ENCODE data around the gene WNK2.

The WNK2 gene

GRCh38 chr9:93194641-93195040 is 10.7 kb downstream of the WNK2 start:
- ATAC-seq (replicated peaks) (no peak), DNase-seq (no peak)
- H3K27me3 Mint-ChIP-seq, result no peaks in the 10 kb centered on the region
- H3K9me3 Mint-ChIP-seq, result peaks cover 0 to 4% of the 10 kb centered on the region in 2 donors
- no peak overlapping the region for H3K27ac Mint-ChIP-seq
- H3K4me1 Mint-ChIP-seq, result peaks cover 0 to 3% of the 10 kb centered on the region in 2 donors
- no peaks in the 10 kb centered on the region for H3K36me3 Mint-ChIP-seq
- H3K4me3 Mint-ChIP-seq, result no peak overlapping the region

- Mint-ChIP-seq H3K27me3 (no peaks in the 10 kb centered on the region), H3K27ac (no peak overlapping the region), H3K4me3 (no peak overlapping the region), H3K36me3 (no peaks in the 10 kb centered on the region), H3K4me1 (peaks cover 0 to 3% of the 10 kb centered on the region in 2 donors), H3K9me3 (peaks cover 0 to 4% of the 10 kb centered on the region in 2 donors)
- ATAC-seq (replicated peaks), result no peak
- no peak for DNase-seq
Measured at GRCh38 chr9:93196096-93197055, 12.4 kb downstream of the WNK2 start.

- Mint-ChIP-seq H3K27me3 (no peaks in the 10 kb centered on the region), H3K36me3 (no peaks in the 10 kb centered on the region), H3K27ac (no peak overlapping the region), H3K4me3 (no peak overlapping the region), H3K4me1 (peaks cover 0 to 3% of the 10 kb centered on the region in 2 donors), H3K9me3 (peaks cover 0 to 4% of the 10 kb centered on the region in 2 donors)
- ATAC-seq (replicated peaks), result peak in 1 of 2 donors; percentile 67
- DNase-seq, result no peak
Measured at GRCh38 chr9:93197670-93198069, 13.7 kb downstream of the WNK2 start.

- peaks cover 0 to 3% of the 10 kb centered on the region in 2 donors for H3K4me1 Mint-ChIP-seq
- no peaks in the 10 kb centered on the region for H3K36me3 Mint-ChIP-seq
Measured at GRCh38 chr9:93198117-93198837, 14.3 kb downstream of the WNK2 start.

GRCh38 chr9:93198838-93199625 is 15.1 kb downstream of the WNK2 start:
- H3K4me1 Mint-ChIP-seq, result peaks cover 0 to 6% of the 10 kb centered on the region in 2 donors
- DNase-seq (no peak), ATAC-seq (replicated peaks) (no peak)
- peaks cover 0 to 6% of the 10 kb centered on the region in 2 donors for H3K27me3 Mint-ChIP-seq
- H3K36me3 Mint-ChIP-seq, result no peaks in the 10 kb centered on the region
- peaks cover 0 to 4% of the 10 kb centered on the region in 2 donors for H3K9me3 Mint-ChIP-seq
- no peak overlapping the region for H3K27ac Mint-ChIP-seq
- H3K4me3 Mint-ChIP-seq, result no peak overlapping the region

More at GRCh38 chr9:93198117-93198837, 14.3 kb downstream of the WNK2 start:
- Mint-ChIP-seq H3K27ac (no peak overlapping the region), H3K27me3 (no peaks in the 10 kb centered on the region), H3K9me3 (peaks cover 0 to 4% of the 10 kb centered on the region in 2 donors), H3K4me3 (no peak overlapping the region)
- DNase-seq (no peak), ATAC-seq (replicated peaks) (peak in 1 of 2 donors; percentile 38)

GRCh38 chr9:93200449-93200742 is 16.5 kb downstream of the WNK2 start:
- Mint-ChIP-seq H3K9me3 (peaks cover 0 to 4% of the 10 kb centered on the region in 2 donors), H3K36me3 (no peaks in the 10 kb centered on the region), H3K4me3 (no peak overlapping the region), H3K27me3 (peaks cover 0 to 8% of the 10 kb centered on the region in 2 donors), H3K27ac (no peak overlapping the region), H3K4me1 (peaks cover 6 to 7% of the 10 kb centered on the region in 2 donors)
- no peak for DNase-seq
- no peak for ATAC-seq (replicated peaks)

GRCh38 chr9:93200989-93201334 is 17.0 kb downstream of the WNK2 start:
- peaks cover 0 to 8% of the 10 kb centered on the region in 2 donors for H3K27me3 Mint-ChIP-seq
- DNase-seq (no peak), ATAC-seq (replicated peaks) (no peak)
- H3K36me3 Mint-ChIP-seq, result no peaks in the 10 kb centered on the region
- H3K27ac Mint-ChIP-seq, result no peak overlapping the region
- H3K9me3 Mint-ChIP-seq, result peaks cover 0 to 4% of the 10 kb centered on the region in 2 donors
- H3K4me3 Mint-ChIP-seq, result no peak overlapping the region
- peaks cover 7 to 11% of the 10 kb centered on the region in 2 donors for H3K4me1 Mint-ChIP-seq

- Mint-ChIP-seq H3K4me1 (peaks cover 7 to 11% of the 10 kb centered on the region in 2 donors), H3K9me3 (no peaks in the 10 kb centered on the region), H3K4me3 (no peak overlapping the region), H3K36me3 (no peaks in the 10 kb centered on the region), H3K27me3 (peaks cover 0 to 8% of the 10 kb centered on the region in 2 donors), H3K27ac (no peak overlapping the region)
- ATAC-seq (replicated peaks) (no peak), DNase-seq (no peak)
Measured at GRCh38 chr9:93203026-93203717, 19.2 kb downstream of the WNK2 start.

- Mint-ChIP-seq H3K9me3 (peaks cover 6% of the 10 kb centered on the region in 2 donors), H3K36me3 (no peaks in the 10 kb centered on the region), H3K4me3 (no peak overlapping the region), H3K4me1 (peaks cover 4 to 11% of the 10 kb centered on the region in 2 donors), H3K27ac (no peak overlapping the region), H3K27me3 (peaks cover 0 to 8% of the 10 kb centered on the region in 2 donors)
- ATAC-seq (replicated peaks) (no peak), DNase-seq (no peak)
Measured at GRCh38 chr9:93203718-93204469, 20.0 kb downstream of the WNK2 start.

GRCh38 chr9:93204470-93205043 is 20.6 kb downstream of the WNK2 start:
- Mint-ChIP-seq H3K27me3 (peaks cover 0 to 8% of the 10 kb centered on the region in 2 donors), H3K4me3 (no peak overlapping the region), H3K4me1 (peaks cover 3 to 11% of the 10 kb centered on the region in 2 donors), H3K36me3 (no peaks in the 10 kb centered on the region), H3K27ac (no peak overlapping the region), H3K9me3 (peaks cover 6% of the 10 kb centered on the region in 2 donors)
- DNase-seq (no peak), ATAC-seq (replicated peaks) (peak in 1 of 2 donors; percentile 22)

GRCh38 chr9:93205045-93205768 is 21.3 kb downstream of the WNK2 start:
- H3K4me1 Mint-ChIP-seq, result peaks cover 3 to 11% of the 10 kb centered on the region in 2 donors
- no peak overlapping the region for H3K27ac Mint-ChIP-seq
- peaks cover 6% of the 10 kb centered on the region in 2 donors for H3K9me3 Mint-ChIP-seq
- H3K4me3 Mint-ChIP-seq, result no peak overlapping the region
- H3K27me3 Mint-ChIP-seq, result peaks cover 0 to 8% of the 10 kb centered on the region in 2 donors
- no peak for DNase-seq
- ATAC-seq (replicated peaks), result peak; percentile 38 to 47
- H3K36me3 Mint-ChIP-seq, result no peaks in the 10 kb centered on the region

GRCh38 chr9:93205896-93206575 is 22.1 kb downstream of the WNK2 start:
- Mint-ChIP-seq H3K4me3 (no peak overlapping the region), H3K9me3 (peaks cover 6% of the 10 kb centered on the region in 2 donors), H3K4me1 (peaks cover 3 to 11% of the 10 kb centered on the region in 2 donors), H3K27ac (no peak overlapping the region), H3K27me3 (peaks cover 0 to 8% of the 10 kb centered on the region in 2 donors), H3K36me3 (no peaks in the 10 kb centered on the region)
- ATAC-seq (replicated peaks), result no peak
- no peak for DNase-seq

All from stimulated activated naive B cell treated with anti-CD40 and anti-IgM and Interleukin-4, amounts not matched to agents 10 μg/mL and 1 μg/mL and 100 μg/mL, for 72 hours (primary cell).